Measurements from ENCODE around the gene IGF2BP3. TPM values are rescaled to one million over a fixed set of nuclear protein-coding genes. Genes with fewer than 3 reads are reported as not detected.

IGF2BP3 gene
- total RNA-seq, 1 donor from 2014 or later, result 28.0 TPM

DNA sequence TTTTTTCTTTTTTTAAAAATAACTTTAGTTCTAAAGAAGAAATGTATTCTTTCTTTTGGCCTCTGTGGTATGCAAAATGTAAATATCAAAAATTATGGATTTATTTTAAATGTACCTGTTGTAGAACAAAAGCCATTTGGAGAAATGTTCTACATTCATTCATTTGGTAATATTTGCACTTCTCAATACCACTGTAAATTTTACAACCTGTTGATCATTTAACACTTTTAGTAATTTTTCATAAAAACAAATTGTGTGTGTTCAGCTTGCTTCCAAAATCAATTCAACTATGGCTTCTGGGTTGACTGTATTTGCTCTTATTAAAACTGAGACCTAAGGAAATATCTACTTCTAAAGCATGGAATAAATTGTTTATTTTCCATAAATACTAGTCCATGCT, 2.3 kb upstream of the IGF2BP3 start:
- DNase-seq (ENCODE audit: low read depth), result no peak

DNA sequence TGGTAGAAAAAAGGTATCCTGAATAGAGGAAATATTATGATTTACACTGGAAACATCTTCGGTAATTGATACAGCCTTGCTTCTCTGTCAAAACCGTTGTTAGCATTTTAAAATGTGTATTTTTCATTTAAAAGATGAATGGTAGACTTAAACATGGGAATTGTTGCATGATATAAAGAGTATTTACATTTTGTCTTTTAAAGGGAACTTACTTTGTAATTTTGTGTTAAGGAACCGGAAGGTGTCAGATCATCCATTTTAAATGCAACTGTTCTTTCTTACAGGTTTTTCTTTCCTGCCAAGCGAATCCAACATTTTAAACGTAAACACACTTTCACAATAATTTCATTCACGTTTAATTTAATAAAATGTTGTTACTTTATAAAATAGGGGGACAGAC, 1.8 kb upstream of the IGF2BP3 start:
- DNase-seq (ENCODE audit: low read depth), result no peak

DNA sequence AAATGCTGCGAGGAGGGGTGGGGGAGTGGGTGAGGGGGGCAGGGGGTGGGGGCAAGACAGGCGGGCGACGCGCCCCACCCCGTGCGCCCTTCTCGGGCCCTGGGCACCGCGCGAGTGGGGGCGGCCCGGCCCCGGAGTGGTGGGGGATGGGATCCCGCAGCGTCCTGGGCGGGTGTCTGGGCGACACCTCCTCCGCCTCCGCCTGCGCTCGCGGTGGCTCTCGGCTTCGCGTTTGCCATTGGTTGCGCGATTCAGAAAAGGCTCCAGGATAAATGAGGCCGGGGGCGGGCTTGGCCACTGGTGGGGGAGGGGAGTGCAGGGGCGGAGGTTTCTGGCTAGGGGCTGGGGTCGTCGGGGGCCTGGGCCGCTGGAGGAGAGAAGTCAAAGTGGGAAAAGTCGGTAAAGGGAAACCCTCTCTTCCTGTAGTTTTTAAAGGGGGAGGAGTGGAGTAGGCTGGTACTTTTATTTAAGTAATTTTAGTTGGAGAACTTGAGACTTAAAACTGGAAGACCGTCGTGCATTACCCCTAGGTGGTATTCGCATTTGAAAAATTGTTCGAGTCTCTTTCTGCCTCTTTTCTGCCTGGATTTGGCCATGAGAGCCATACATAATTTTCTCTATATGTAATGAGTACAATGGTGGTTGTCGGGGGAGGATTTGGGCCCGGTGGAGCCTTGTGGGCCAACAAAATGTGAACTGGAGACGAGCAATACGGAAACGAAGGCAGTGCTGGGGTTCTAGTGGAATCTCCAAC, 992 bp upstream of the IGF2BP3 start:
- peak; percentile 86 for DNase-seq (ENCODE audit: low read depth)

DNA sequence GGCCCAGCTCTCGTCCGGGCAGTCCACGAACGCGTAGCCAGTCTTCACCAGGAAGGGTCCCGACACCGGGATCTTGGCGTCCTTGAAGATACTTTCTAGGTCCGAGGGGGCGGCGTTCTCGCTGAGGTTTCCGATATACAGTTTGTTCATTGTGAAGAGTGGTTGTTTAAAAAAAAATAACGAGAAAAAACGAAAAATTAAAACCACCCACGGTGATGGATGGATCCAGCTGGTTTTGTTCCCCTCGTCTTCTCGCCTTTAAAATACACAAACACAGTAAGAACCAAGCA, 385 bp downstream of the IGF2BP3 start:
- DNase-seq (ENCODE audit: low read depth), result peak; percentile 54

DNA sequence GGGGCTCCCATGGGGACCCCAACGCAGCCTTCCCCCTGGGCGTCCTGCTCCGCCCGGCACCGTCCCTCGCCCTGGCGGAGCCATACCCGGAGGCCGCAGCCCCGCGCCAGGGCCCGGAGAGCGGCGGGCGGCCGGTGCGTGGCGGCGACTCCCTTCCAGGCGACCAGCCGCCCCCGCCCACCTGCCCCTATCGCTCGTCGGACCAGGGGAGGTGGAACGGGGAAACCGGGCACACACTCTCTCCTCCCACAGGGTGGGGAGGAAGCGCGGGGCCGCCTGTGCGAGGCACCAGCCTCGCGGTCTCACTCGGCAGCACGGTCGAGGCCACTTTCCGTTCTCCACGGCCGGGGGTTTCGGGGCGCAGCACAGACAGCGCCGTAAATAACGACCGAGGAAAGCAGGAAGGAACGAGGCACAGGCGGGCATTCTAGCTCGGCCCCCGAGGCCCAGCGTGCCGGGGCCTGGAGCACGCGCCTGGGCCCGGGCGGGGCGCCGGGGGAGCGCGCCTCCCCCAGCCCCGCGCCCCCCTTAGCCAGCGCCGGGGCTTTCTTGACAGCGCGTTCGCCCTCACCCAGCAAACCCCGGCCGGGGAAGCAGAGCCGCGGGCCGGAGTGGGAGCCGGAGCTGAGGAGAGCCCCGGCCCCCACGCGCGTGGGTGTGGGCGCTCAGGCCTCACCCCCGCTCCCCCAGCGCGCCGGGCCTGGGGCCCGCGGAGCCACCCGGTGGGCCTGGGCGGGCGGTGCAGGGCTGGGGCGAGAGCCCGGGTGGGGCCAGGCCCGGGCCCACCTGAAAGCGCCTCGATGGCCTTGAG, 936 bp downstream of the IGF2BP3 start:
- DNase-seq (ENCODE audit: low read depth), result peak; percentile 67

DNA sequence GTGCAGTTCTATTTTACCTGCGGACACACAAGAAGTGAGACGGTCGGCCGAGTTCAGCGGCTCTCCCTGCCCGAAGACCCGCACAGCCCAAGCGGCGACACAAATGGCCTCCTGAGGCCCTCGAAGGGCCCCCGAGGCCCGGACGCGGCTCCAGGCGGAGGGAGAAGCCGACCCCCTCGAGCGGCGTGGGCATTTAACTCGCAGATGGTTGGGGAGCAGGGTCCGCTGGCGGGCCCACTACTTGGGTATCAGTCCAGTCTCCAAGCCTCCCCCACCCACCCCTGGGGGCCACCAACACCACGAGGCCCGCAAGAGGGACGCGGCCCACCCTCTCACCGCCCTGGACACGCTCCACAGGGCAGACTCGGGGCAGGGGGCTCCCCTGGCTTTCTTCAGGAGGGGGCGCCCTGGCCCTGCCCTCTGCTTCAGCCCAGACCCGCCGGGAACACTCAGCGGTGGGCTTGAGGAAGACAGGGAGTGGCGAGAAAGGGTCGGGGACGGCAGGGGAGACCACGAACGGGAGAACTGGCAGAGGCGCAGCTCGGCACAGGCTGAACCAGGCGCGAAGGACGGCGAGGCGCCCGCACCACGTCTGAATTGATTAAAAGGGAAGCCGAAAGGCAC, 1.7 kb downstream of the IGF2BP3 start:
- peak; percentile 45 for DNase-seq (ENCODE audit: low read depth)

DNA sequence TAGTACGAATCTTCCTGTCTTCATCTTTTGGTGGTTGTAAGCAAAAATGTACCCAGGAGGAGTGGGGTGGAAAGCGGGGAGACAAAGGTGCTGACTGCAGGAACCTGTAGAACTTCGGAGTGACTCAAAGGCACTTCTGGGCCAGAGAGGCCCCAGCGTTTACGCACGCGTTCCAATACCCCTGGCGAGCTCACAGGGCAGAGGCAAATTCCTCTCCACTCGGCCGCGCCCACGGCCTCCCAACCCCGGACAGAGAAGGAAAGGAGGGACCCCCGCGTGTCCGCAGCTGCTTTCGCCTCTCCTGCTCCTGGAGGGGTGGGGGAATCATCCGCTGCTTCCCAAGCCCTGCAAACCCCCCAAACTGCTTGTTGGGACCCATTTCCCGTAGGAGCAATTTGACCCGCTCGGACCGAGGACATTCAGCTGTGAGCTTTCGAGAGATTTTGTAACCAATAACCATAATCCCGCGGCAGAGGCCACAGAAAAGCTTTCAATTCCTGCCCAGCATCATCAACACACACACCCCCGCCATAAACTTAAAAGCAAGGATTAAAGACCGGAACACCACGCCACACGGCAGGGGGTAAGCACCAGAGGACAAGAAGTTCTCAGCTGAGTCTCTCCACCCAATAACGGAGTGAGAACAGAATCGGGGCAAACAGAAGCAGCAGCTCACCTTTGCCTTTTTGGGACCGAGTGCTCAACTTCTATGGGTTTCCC, 2.3 kb downstream of the IGF2BP3 start:
- peak; percentile 50 for DNase-seq (ENCODE audit: low read depth)

DNA sequence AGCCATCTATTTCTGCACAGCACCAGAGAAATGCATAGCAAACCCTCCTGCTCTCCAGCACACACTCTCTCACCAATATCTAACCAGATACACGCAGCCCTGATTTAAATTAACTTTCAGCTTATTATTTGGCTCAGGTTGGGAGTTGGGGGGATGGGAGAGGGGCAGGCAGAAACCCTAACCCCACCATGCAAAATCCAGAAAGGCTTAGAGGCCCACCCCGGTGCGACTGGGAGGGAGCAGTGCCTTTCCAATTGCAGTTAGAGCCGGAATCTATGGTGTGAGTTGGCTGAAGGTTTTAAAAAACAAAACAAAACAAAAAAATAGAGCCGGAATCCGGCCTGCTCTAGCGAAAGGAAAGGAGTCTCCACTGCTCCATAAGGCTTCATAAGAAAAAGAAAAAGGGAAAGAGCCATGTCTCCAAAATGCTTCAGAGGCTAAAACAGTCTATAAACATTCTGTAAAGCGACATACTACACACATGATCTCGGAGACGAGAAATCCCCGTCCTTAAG, 2.9 kb downstream of the IGF2BP3 start:
- no peak for DNase-seq (ENCODE audit: low read depth)

DNA sequence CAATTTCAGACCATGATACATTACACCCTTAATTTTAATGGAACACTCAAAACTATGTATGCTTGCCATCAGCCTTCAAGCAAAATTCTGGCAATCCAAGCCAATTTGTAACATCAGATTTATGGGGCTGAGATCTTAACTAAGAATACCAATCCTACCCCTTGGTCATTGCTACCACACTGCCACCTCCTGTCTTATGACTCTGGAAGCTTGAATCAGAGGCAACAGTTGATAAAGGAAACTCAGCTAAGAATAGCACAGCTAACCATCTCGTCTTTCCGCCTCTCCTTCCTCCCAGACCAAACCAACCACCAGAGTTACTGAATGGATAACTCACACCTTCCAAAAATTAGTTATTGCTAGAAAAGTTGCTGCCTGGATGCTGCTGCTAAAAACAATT, 7.4 kb downstream of the IGF2BP3 start:
- DNase-seq (ENCODE audit: low read depth), result peak; percentile 91

DNA sequence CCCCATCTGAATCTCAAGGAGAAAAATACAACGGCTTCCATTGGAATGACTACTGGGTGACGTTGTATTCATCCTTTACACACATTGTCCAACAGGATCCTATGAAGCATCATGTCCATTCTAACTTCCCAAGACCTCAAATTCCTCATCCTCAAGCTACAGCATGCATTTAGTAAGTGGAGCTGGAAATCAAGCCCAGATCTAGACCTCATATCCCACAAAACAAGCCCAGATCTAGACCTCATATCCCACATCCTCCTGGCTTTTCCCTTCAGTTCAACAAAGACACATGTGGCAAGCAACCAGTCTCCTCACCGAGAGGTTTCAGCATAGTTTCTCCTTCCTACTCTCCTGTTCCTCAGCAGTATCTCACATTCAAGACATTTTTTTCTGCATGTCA, 12.2 kb downstream of the IGF2BP3 start:
- DNase-seq (ENCODE audit: low read depth), result peak; percentile 41

DNA sequence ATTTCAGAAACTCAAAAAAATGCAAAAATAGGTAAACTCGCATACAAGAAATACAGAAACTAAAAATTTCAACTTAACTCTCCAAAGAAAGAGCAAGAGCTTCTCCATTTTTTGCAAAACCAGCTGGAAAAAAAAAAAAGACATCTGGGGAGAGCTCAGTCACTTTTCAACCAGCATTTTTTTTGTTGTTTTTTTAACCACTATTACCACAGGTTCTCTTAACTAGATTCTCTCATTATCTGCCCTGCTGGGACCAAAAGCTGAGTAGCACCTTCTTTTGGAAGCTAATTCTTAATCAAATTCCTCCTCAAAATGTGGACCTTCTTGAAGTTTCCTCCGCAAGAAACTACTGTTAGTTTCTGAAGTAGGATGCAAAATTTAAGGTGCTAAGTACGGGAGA, 14.2 kb downstream of the IGF2BP3 start:
- DNase-seq (ENCODE audit: low read depth), result no peak

DNA sequence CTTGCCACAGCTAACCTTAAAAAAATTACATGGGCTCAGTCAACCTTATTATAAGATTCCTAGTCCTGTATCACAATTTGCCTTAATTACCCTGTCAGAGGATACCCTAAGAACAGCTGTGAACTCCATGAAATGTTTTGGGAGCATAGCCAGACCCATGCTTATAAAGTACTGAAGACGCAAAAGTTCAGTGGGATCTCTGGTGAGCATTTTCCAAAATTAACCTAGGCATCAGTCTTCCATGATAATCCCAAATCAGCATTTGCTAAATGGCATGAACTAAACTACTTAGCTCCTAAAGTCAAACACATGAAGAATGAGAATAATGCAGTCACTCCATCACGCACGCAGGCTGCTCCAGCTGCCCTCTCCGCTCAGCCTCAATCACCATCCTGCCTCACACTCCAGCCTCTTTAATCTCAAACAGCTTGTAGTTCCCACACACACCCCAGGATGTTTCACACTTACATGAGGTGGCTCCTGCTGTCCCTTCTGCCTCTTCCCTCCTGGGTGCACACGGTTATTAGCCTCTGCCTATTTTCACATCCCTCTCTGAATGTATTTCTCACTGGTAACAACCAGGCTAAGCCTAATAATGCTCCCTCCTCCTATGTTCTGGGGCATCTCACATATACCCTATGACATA, 15.3 kb downstream of the IGF2BP3 start:
- peak; percentile 70 for DNase-seq (ENCODE audit: low read depth)

DNA sequence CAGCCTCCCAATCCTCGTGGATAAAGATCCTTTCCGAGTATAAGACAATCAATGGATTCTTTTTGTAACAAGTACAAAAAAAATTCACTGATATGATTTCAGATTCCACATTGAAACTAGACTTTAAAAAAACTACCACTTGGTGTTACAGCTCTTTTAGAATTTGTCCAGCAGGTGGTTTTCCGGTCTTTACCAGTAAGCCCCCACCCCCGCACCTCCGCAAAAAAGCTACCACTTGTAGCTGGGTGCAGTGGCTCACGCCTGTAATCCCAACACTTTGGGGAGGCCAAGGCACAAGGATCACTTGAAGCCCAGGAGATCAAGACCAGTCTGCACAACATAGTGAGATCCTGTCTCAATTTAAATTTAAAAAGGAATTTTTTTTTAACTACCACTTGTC, 19.8 kb downstream of the IGF2BP3 start:
- DNase-seq (ENCODE audit: low read depth), result no peak

DNA sequence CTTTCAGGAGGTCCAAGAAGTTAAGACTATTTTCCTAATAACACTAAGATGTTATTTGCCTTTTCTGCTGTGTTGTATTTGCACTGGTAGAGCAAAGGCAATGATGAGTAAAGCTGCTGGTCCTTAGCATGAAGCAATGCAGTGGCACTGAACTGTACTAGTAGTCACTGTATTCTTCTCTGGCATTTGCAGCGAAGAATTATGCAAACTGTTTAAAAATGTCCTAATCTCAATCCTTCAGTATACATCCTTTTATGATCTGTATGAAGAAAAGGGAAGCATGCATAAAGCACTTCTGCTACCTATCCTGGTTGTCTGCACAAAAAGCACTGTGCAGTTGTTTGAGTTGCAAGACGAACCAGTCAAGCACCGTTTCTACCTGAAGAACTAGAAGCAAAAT, 20.4 kb downstream of the IGF2BP3 start:
- DNase-seq (ENCODE audit: low read depth), result no peak

DNA sequence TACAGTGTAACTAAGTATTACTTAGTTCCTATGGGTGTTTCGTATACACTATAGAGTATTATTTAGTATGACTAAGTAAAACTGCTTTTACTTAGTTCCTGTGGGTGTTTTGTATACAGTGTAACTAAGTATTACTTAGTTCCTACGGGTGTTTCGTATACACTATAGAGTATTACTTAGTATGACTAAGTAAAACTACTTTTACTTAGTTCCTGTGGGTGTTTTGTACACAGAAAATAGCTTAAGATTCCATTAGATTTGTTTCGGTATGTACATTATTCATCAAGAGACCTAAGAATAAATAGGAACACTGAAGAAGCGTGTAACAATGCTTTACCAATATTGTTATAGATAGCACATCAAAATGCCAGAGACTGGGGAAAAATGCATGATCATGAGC, 25.0 kb downstream of the IGF2BP3 start:
- DNase-seq (ENCODE audit: low read depth), result no peak

DNA sequence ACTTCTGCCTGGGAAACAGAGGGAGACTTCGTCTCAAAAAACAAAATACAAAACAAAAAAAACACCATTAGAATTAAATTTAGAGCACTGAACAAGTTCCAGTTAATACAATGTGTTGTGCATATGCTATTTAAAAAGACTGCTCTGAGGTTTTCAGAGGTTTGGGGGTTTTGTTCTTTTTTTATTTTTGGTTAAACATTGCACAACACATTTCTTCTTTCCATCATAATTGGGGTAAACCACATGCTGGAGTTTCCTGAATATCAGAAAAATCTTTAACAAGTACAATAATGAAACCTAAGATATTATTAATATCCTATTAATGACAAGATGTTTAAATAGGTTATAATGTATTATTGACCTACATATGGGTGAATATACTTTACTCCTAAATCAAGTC, 26.3 kb downstream of the IGF2BP3 start:
- no peak for DNase-seq (ENCODE audit: low read depth)

DNA sequence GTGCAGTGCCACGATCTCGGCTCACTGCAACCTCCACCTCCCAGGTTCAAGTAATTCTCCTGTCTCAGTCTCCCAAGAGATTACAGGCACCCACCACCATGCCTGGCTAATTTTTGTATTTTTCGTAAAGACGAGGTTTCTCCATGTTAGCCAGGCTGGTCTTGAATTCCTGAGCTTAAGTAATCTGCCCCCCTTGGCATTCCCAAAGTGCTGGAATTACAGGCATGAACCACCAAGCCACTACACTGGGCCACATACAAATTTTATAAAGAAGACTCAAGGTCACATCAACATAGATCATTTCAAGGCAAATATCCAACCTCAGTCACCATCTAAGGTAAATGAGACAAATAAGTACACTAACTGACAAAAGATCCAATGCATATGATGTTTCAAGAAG, 32.1 kb downstream of the IGF2BP3 start:
- DNase-seq (ENCODE audit: low read depth), result peak; percentile 41

DNA sequence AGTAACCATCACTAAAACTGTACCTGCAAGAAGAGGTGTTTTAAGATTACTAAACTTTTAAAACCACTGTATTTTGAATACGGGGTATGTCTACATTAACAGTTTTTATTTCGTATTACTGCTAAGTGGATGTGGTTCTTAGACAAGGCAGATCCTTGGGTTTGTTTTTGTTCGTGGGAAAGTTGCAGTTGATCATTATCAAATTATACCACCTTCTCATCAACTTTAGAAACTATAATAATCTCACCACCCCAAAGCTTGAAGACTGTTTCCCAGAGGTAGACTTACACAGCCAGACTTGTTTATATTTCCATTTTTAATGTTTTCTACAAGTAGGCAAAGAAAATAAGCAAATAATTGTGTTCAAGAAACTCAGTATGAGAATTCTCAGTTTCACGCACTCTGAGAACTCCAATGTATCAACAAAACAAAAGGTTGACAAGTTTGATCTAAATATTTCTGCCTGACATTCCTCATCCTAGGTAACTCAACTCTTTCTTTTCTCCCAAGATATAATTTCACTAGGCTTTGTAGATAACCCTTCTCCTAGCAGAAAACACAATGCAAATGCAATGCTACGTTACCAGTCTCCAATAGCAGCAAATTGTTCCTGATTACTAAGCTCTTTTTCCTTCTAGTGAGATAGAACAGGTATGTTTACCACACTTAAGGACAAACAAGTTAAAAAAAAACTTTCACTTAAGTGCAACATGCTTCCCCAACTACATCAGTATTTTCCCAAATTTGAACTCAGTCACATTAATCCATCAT, 36.0 kb downstream of the IGF2BP3 start:
- no peak for DNase-seq (ENCODE audit: low read depth)

DNA sequence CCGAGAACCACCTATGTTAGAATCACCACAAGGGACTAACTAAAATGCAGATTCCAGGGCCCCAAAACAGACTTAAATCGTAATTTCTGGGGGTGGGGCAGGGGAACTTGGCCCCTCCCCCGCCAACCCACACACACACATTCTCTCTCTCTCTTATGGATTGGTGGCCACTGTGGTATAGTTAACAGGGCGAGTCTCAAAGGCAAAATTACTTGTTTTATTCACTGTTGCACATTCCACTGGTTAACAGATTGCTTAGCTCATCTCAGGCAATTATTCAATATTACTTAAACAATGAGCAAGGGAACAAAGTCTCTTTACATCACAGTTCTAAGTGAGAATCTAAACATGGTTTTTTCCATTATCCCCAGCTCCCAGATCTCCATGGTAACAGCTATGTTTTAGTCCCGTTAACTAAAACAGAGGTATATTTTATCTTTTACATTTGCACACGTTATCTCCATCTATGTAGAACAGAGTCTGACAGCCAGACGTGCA, 38.5 kb downstream of the IGF2BP3 start:
- no peak for DNase-seq (ENCODE audit: low read depth)

DNA sequence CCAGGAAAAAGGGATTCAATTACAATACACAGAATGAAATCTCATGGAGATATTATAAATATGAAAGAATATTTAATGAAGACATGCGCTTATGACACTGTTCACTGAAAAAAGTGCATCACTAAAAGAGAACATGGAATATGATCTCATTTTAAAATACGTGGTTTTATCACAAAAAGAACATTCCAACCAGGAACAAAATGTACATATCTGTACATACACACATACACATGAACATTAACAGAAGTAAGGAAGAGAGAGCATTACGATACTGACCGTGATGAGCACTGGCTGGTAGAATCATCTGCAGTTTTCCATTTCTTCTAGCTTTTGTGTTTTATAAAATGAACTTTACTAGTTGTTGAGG, 39.4 kb downstream of the IGF2BP3 start:
- DNase-seq (ENCODE audit: low read depth), result no peak
